Kidney (tissue), 14 donors: ENCODE data around the gene KRTAP12-3. TPM values are rescaled to one million over a fixed set of nuclear protein-coding genes. Genes with fewer than 3 reads are reported as not detected.

Source experiments
- DNase-seq, 5 donors: peaks; one replicate each; pipeline ENCODE4 v3.0.0-alpha.2; 2013 to 2020
- FAIRE-seq: peaks from 2 replicates; lab custom pipeline; 2012; peaks lifted over from hg19 to GRCh38; lab: Jason Lieb, UNC
- H3K27ac ChIP-seq, 2 donors: one replicate each; pipeline ENCODE4 v1.7.0; 2013; ENCODE audit warnings: low read depth in 2 of 2, low read length in 2 of 2, inconsistent platforms in 1 of 2
- H3K27me3 ChIP-seq: one replicate; pipeline ENCODE4 v1.7.1; 2013; ENCODE audit warnings: low read length, inconsistent platforms; ENCODE audit not compliant: control insufficient read depth, insufficient read depth
- H3K36me3 ChIP-seq, 3 donors: one replicate each; pipeline versions ENCODE4 v1.7.0 to v1.7.1; 2013; ENCODE audit warnings: low read length in 3 of 3, control low read depth in 1 of 3, inconsistent platforms in 1 of 3; ENCODE audit not compliant: insufficient read depth in 3 of 3, control insufficient read depth in 2 of 3
- H3K4me1 ChIP-seq, 3 donors: one replicate each; pipeline versions ENCODE4 v1.7.0 to v1.7.1; 2013; ENCODE audit warnings: low read length in 3 of 3, inconsistent platforms in 1 of 3, low read depth in 1 of 3; ENCODE audit not compliant: control insufficient read depth in 2 of 3, insufficient read depth in 2 of 3
- H3K4me3 ChIP-seq, 3 donors: one replicate each; pipeline versions ENCODE4 v1.7.0 to v1.8.1; 2013; ENCODE audit warnings: low read length in 3 of 3, control low read depth in 1 of 3, inconsistent platforms in 1 of 3
- H3K9ac ChIP-seq, 3 donors: one replicate each; pipeline versions ENCODE4 v1.7.0 to v1.7.1; 2013; ENCODE audit warnings: low read length in 3 of 3, control low read depth in 1 of 3, inconsistent platforms in 1 of 3
- H3K9me3 ChIP-seq, 3 donors: one replicate each; pipeline versions ENCODE4 v1.7.0 to v1.7.1; 2013; ENCODE audit warnings: low read length in 3 of 3, control low read depth in 1 of 3, inconsistent platforms in 1 of 3; ENCODE audit not compliant: control insufficient read depth in 2 of 3, insufficient read depth in 1 of 3
- intact Hi-C: fragments of 100-400 bp; cut with DNase I; formaldehyde crosslinking; loops from one replicate; pipeline ENCODE4 v1.11.1; 2022
- polyA plus RNA-seq: library from polyadenylated mRNA; stranded (reverse); fragments of 350-450 nt; fragmentation: Illumina TruSeq; extraction: RNeasy Lipid Tissue Mini Kit (QIAGEN cat#74804); gene quantifications from one replicate; pipeline ENCODE4 v1.2.3, GENCODE V29; 2014; ENCODE audit warnings: low read depth, low replicate concordance; ENCODE audit not compliant: insufficient read depth
- total RNA-seq: library from RNA; stranded (reverse); fragmentation: NEBNext Ultra II Directional; extraction: Animal tissue kit (Norgen Biotek cat#: 25700); gene quantifications from one replicate; pipeline ENCODE4 v1.2.1, GENCODE V29; 2021
- TF ChIP-seq, protein P1 (sequence below): IDR thresholded peaks from 3 replicates; pipeline ENCODE4 v1.5.1; 2012; ENCODE audit warnings: mild to moderate bottlenecking, moderate library complexity, borderline replicate concordance; ENCODE audit not compliant: insufficient read depth; ENCODE audit errors: extremely low read depth
- donor health status: control.
- donor health status: control.
- donor health status: control.
- donor health status: control.
- donor health status: control.
- donor health status: DM: yes; HTN: yes; CAD: no.
- donor health status: Normal renal cell carcinoma (clear cell type).

The KRTAP12-3 gene
- total and polyA plus RNA-seq, 2 donors from 2014 or later, result not detected

DNA sequence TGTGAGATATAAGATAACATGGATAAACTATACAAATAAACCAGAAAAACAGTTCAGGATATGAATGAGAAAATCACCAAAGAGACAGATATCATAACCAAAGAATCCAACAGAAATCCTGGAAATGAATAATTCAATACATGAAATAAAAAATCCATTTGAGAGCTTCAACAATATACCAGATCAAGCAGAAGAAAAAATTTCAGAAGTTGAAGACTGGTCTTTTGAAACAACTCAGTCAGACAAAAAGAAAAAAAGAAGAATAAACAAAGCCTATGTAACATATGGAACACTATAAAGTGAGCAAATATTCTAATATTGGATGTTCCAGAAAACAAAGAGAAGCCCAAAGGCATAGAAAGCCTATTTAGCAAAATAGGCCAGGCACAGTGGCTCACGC is 14.2 kb downstream of the KRTAP12-3 start:
- H3K9me3 ChIP-seq, result peaks cover 0 to 2% (median 0%) of the 10 kb centered on the region in 3 donors
- no peaks in the 10 kb centered on the region for H3K36me3 ChIP-seq
- no peak for FAIRE-seq
- H3K27ac ChIP-seq, result no peak overlapping the region
- TF ChIP-seq, protein P1, sequence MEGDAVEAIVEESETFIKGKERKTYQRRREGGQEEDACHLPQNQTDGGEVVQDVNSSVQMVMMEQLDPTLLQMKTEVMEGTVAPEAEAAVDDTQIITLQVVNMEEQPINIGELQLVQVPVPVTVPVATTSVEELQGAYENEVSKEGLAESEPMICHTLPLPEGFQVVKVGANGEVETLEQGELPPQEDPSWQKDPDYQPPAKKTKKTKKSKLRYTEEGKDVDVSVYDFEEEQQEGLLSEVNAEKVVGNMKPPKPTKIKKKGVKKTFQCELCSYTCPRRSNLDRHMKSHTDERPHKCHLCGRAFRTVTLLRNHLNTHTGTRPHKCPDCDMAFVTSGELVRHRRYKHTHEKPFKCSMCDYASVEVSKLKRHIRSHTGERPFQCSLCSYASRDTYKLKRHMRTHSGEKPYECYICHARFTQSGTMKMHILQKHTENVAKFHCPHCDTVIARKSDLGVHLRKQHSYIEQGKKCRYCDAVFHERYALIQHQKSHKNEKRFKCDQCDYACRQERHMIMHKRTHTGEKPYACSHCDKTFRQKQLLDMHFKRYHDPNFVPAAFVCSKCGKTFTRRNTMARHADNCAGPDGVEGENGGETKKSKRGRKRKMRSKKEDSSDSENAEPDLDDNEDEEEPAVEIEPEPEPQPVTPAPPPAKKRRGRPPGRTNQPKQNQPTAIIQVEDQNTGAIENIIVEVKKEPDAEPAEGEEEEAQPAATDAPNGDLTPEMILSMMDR, result no peak
- H3K27me3 ChIP-seq, result no peaks in the 10 kb centered on the region
- no peaks in the 10 kb centered on the region for H3K4me1 ChIP-seq
- H3K4me3 ChIP-seq, result no peak overlapping the region
- no peak overlapping the region for H3K9ac ChIP-seq
- no peak for DNase-seq
- intact Hi-C loops, result no loop called here

DNA sequence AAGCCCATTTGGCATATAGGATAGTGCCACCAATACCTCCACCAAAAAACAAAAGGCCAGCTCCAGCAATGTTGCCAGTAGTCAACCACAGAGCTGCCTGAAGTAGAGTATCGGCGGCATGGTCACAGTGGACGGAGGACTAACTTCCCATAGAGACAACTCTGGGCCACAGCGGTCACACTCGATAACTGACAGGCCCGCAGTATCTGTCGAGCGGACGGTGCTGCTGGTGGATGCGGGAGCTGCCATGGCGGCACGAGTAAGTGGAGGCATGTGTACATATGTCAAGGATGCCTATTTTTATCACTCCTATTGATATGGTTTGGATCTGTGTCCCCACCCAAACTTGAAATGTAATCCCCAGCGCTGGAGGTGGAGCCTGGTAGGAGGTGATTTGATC is 20.1 kb downstream of the KRTAP12-3 start:
- H3K4me3 ChIP-seq, result no peak overlapping the region
- H3K27me3 ChIP-seq, result no peaks in the 10 kb centered on the region
- H3K9me3 ChIP-seq, result no peaks in the 10 kb centered on the region
- intact Hi-C loops, result no loop called here
- H3K9ac ChIP-seq, result no peak overlapping the region
- FAIRE-seq (no peak), DNase-seq (no peak)
- TF ChIP-seq, protein P1, result no peak
- H3K36me3 ChIP-seq, result no peaks in the 10 kb centered on the region
- H3K4me1 ChIP-seq, result no peaks in the 10 kb centered on the region
- H3K27ac ChIP-seq, result no peak overlapping the region

DNA sequence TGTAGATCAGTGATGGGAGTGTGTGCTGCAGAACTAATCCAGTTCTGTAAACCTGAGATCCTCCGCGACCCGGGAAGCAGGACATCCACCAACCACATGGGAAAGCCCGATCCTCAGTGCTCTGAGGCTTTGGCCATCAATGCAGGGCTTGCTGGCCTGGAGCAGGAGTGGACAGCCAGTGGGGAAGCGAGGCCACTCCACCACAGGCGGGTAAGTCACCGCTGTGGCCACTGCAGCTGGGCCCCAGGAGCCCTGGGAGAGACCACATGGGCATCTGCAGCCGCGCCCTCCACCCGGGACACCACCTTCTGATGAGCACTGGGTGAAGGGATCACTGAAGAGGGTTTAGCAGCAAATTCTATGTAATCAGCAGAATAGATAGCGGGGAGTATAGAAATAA is 23.4 kb downstream of the KRTAP12-3 start:
- Histone ChIP-seq H3K27ac (no peak overlapping the region), H3K36me3 (no peaks in the 10 kb centered on the region), H3K4me3 (no peak overlapping the region), H3K4me1 (no peaks in the 10 kb centered on the region), H3K9ac (no peak overlapping the region), H3K27me3 (no peaks in the 10 kb centered on the region), H3K9me3 (no peaks in the 10 kb centered on the region)
- no peak for FAIRE-seq
- intact Hi-C loops, result no loop called here
- DNase-seq, result no peak
- TF ChIP-seq, protein P1, result no peak
